Neural progenitor cell (in vitro differentiated cells): ENCODE measurements around the gene PARP11. TPM values are rescaled to one million over a fixed set of nuclear protein-coding genes. Genes with fewer than 3 reads are reported as not detected.
A peak's percentile ranks its signal among the peaks of the same experiment; 100 is the strongest.

Experiments
- DNase-seq: peaks from one replicate; pipeline ENCODE4 v3.0.0-alpha.2; 2016; ENCODE audit warnings: low spot score
- H2AFZ ChIP-seq: fragments of 200-600 bp; sonication (generic); replicated peaks from 2 replicates; pipeline ENCODE4 v1.6.1; 2016; ENCODE audit warnings: antibody characterized with exemption
- H3F3A ChIP-seq: fragments of 200-600 bp; sonication (generic); 2 replicates; pipeline ENCODE4 v1.6.1; 2016; ENCODE audit warnings: antibody characterized with exemption, low read depth
- H3K27ac ChIP-seq: fragments of 200-600 bp; sonication (generic); 2 replicates; pipeline ENCODE4 v1.5.1; 2016; ENCODE audit warnings: mild to moderate bottlenecking
- H3K27me3 ChIP-seq: fragments of 200-600 bp; sonication (generic); 2 replicates; pipeline ENCODE4 v1.6.1; 2016; ENCODE audit warnings: mild to moderate bottlenecking, moderate library complexity
- H3K36me3 ChIP-seq: fragments of 200-600 bp; sonication (generic); 2 replicates; pipeline ENCODE4 v1.5.1; 2016
- H3K4me1 ChIP-seq: fragments of 200-600 bp; sonication (generic); 2 replicates; pipeline ENCODE4 v1.6.1; 2016; ENCODE audit warnings: mixed run types
- H3K4me2 ChIP-seq: fragments of 200-600 bp; sonication (generic); 2 replicates; pipeline ENCODE4 v1.6.1; 2016
- H3K4me3 ChIP-seq: fragments of 200-600 bp; sonication (generic); 2 replicates; pipeline ENCODE4 v1.5.1; 2016
- H3K79me2 ChIP-seq: fragments of 200-600 bp; sonication (generic); 2 replicates; pipeline ENCODE4 v1.6.1; 2016; ENCODE audit warnings: low read depth
- H3K9ac ChIP-seq: fragments of 200-600 bp; sonication (generic); 2 replicates; pipeline ENCODE4 v1.6.1; 2016
- H3K9me3 ChIP-seq: fragments of 200-600 bp; sonication (generic); 2 replicates; pipeline ENCODE4 v1.5.1; 2016; ENCODE audit warnings: low read depth
- H4K20me1 ChIP-seq: fragments of 200-600 bp; sonication (generic); 2 replicates; pipeline ENCODE4 v1.6.1; 2016; ENCODE audit warnings: low read depth
- H3K27ac Mint-ChIP-seq: 3 replicates; pipeline ENCODE4 v1.8.0; 2021; ENCODE audit warnings: mixed read lengths
- H3K27me3 Mint-ChIP-seq: 2 replicates; pipeline ENCODE4 v1.8.0; 2022; ENCODE audit warnings: low read depth, mild to moderate bottlenecking, inconsistent platforms, moderate library complexity, mixed read lengths; ENCODE audit not compliant: insufficient read depth
- H3K36me3 Mint-ChIP-seq: 3 replicates; pipeline ENCODE4 v1.8.0; 2021; ENCODE audit warnings: mixed read lengths
- H3K4me1 Mint-ChIP-seq: 3 replicates; pipeline ENCODE4 v1.8.0; 2021; ENCODE audit warnings: mixed read lengths
- H3K4me3 Mint-ChIP-seq: 3 replicates; pipeline ENCODE4 v1.8.0; 2021; ENCODE audit warnings: mild to moderate bottlenecking, moderate library complexity, mixed read lengths
- H3K9me3 Mint-ChIP-seq: 3 replicates; pipeline ENCODE4 v1.8.0; 2020; ENCODE audit warnings: mixed read lengths
- EZH2 ChIP-seq: fragments of 200-600 bp; sonication (generic); IDR thresholded peaks from 2 replicates; pipeline ENCODE4 v1.6.1; 2017; ENCODE audit warnings: antibody characterized with exemption, mild to moderate bottlenecking, moderate library complexity
- EZH2phosphoT487 ChIP-seq: fragments of 200-600 bp; sonication (generic); IDR thresholded peaks from 2 replicates; pipeline ENCODE4 v1.6.1; 2017; ENCODE audit warnings: antibody characterized with exemption
- total RNA-seq: library from RNA; depleted of rRNA; stranded (reverse); fragments of >200 nt; gene quantifications from 2 replicates; pipeline ENCODE4 v1.2.3, GENCODE V29; 2015; ENCODE audit warnings: low replicate concordance
- TF ChIP-seq, protein P1 (sequence below): fragments of 200-600 bp; sonication (generic); IDR thresholded peaks from 2 replicates; pipeline ENCODE4 v1.5.1; 2017; ENCODE audit warnings: antibody characterized with exemption, mild to moderate bottlenecking

The PARP11 gene
- total RNA-seq, 1 donor from 2014 or later = 12.2 TPM

DNA sequence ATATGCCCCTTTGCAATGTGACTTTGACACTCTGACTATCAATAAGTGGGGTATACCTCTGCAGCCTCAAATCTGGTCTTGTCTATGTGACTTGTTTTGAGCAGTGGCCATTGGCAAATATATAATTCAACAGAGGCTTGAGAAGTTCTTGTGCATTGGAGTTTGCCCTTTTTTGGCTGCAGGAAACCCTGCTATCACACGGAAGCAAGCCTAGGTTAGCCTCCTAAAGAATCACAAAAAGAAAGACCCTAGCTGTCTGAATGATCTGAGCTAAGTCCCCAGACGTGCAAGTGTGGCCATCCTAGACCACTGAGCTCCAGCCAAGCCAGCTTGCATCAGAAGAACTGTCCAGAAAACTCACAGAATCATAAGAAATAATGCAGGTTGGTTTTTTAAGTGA is 31.8 kb upstream of the PARP11 start:
- Histone ChIP-seq H3F3A (no peaks in the 10 kb centered on the region), H3K36me3 (no peaks in the 10 kb centered on the region), H3K9me3 (no peaks in the 10 kb centered on the region), H3K27ac (no peak overlapping the region), H3K4me2 (no peak overlapping the region), H3K4me1 (no peaks in the 10 kb centered on the region), H3K4me3 (no peak overlapping the region), H2AFZ (no peak overlapping the region), H3K79me2 (no peaks in the 10 kb centered on the region), H4K20me1 (no peaks in the 10 kb centered on the region), H3K9ac (no peak overlapping the region), H3K27me3 (no peaks in the 10 kb centered on the region)
- no peak overlapping the region for H3K4me3 Mint-ChIP-seq
- no peak for DNase-seq
- TF ChIP-seq, protein P1, sequence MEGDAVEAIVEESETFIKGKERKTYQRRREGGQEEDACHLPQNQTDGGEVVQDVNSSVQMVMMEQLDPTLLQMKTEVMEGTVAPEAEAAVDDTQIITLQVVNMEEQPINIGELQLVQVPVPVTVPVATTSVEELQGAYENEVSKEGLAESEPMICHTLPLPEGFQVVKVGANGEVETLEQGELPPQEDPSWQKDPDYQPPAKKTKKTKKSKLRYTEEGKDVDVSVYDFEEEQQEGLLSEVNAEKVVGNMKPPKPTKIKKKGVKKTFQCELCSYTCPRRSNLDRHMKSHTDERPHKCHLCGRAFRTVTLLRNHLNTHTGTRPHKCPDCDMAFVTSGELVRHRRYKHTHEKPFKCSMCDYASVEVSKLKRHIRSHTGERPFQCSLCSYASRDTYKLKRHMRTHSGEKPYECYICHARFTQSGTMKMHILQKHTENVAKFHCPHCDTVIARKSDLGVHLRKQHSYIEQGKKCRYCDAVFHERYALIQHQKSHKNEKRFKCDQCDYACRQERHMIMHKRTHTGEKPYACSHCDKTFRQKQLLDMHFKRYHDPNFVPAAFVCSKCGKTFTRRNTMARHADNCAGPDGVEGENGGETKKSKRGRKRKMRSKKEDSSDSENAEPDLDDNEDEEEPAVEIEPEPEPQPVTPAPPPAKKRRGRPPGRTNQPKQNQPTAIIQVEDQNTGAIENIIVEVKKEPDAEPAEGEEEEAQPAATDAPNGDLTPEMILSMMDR = no peak
- H3K4me1 Mint-ChIP-seq = no peaks in the 10 kb centered on the region
- H3K27me3 Mint-ChIP-seq = no peaks in the 10 kb centered on the region
- H3K9me3 Mint-ChIP-seq = peaks cover 6% of the 10 kb centered on the region
- H3K36me3 Mint-ChIP-seq = peaks cover 2% of the 10 kb centered on the region
- no peak overlapping the region for H3K27ac Mint-ChIP-seq

DNA sequence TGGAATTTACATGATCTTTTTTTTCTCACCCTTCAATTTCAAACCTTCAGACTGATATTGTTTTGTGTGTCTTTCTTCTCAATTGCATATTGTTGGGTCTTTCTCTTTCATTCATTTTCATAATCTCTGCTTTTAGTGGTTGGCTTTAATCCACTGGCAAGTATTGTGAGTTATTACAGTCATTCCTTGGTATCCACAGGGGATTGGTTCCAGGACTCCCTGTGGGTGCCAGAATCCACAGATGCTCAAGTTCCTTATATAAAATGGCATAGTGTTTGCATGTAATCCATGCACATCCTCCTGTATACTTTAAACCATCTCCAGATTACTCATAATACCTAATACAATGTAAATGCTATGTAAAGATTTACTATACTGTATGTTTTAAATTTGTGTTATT is 29.7 kb upstream of the PARP11 start:
- Mint-ChIP-seq H3K4me3 (no peak overlapping the region), H3K9me3 (no peaks in the 10 kb centered on the region)
- no peak overlapping the region for H3K4me2 ChIP-seq

DNA sequence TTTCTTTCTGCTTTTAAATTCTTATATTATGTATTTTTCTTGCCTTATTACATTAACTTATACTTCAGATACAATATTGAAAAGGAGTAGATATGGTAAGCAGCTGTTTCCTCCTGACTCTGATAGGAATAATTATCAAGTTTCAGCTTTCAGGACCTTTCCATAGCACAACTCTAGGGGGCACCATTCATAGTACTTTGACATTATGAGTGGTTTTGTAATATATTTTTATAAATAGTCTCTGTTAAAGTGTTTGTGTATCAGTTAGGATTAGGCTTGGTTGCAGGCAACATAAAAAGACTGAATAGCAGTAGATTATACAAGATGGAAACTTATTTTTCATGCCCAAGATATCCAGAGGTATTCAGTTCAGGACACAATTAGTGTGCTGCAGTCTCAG is 27.9 kb upstream of the PARP11 start:
- Histone ChIP-seq H3K79me2 (no peaks in the 10 kb centered on the region), H3K9me3 (no peaks in the 10 kb centered on the region), H3K4me3 (no peak overlapping the region), H3K4me2 (no peak overlapping the region), H3K4me1 (peaks cover 18% of the 10 kb centered on the region), H3K9ac (no peak overlapping the region), H4K20me1 (no peaks in the 10 kb centered on the region), H3K27ac (no peak overlapping the region), H2AFZ (no peak overlapping the region), H3F3A (peaks cover 13% of the 10 kb centered on the region), H3K27me3 (no peaks in the 10 kb centered on the region), H3K36me3 (no peaks in the 10 kb centered on the region)
- H3K4me3 Mint-ChIP-seq = no peak overlapping the region
- peaks cover 27% of the 10 kb centered on the region for H3K4me1 Mint-ChIP-seq
- H3K27me3 Mint-ChIP-seq = no peaks in the 10 kb centered on the region
- no peak for TF ChIP-seq EZH2phosphoT487
- TF ChIP-seq, protein P1 = peak; percentile 40
- no peak for DNase-seq
- no peaks in the 10 kb centered on the region for H3K9me3 Mint-ChIP-seq
- H3K27ac Mint-ChIP-seq = no peak overlapping the region
- H3K36me3 Mint-ChIP-seq = no peaks in the 10 kb centered on the region

More for the DNA sequence above, 29.7 kb upstream of the PARP11 start:
- H3K27me3 Mint-ChIP-seq = no peaks in the 10 kb centered on the region
- peaks cover 10% of the 10 kb centered on the region for H3K4me1 Mint-ChIP-seq
- DNase-seq = no peak
- no peaks in the 10 kb centered on the region for H3K36me3 Mint-ChIP-seq
- no peak overlapping the region for H3K27ac Mint-ChIP-seq
- TF ChIP-seq EZH2 (no peak), EZH2phosphoT487 (no peak)
- TF ChIP-seq, protein P1 = no peak
- no peaks in the 10 kb centered on the region for H3K27me3 ChIP-seq
- H3K27ac ChIP-seq = no peak overlapping the region
- no peaks in the 10 kb centered on the region for H3K79me2 ChIP-seq
- no peaks in the 10 kb centered on the region for H3K9me3 ChIP-seq
- no peak overlapping the region for H3K9ac ChIP-seq
- H3F3A ChIP-seq = no peaks in the 10 kb centered on the region
- no peak overlapping the region for H2AFZ ChIP-seq
- peaks cover under 1% of the 10 kb centered on the region for H3K4me1 ChIP-seq
- no peaks in the 10 kb centered on the region for H4K20me1 ChIP-seq
- no peak overlapping the region for H3K4me3 ChIP-seq
- no peaks in the 10 kb centered on the region for H3K36me3 ChIP-seq

DNA sequence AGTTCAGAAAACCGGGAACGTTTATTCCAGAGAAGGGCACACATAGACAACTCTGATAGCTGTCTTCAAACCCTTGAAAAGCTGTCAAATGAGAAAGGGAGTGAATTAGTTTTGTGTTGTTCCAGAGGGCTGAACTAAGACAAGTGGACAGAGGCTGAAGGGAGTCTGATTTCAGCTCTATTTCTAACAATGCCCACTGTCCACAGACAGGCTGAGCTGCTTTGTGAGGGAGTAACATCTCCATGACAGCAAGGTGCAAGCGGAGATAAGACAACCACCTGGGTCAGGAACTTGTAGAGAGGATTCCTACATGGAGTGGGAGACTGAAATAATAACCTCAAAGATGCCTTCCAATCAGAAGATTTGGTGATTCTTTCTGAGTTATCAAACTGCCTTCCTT is 25.6 kb upstream of the PARP11 start:
- Histone ChIP-seq H3K4me3 (no peak overlapping the region), H3K36me3 (no peaks in the 10 kb centered on the region), H4K20me1 (no peaks in the 10 kb centered on the region), H3K9ac (no peak overlapping the region), H3K9me3 (no peaks in the 10 kb centered on the region), H3K27ac (no peak overlapping the region), H3K4me2 (no peak overlapping the region), H3K79me2 (no peaks in the 10 kb centered on the region), H3K27me3 (no peaks in the 10 kb centered on the region), H2AFZ (no peak overlapping the region), H3K4me1 (peaks cover 20% of the 10 kb centered on the region), H3F3A (peaks cover 13% of the 10 kb centered on the region)
- H3K4me1 Mint-ChIP-seq = peaks cover 27% of the 10 kb centered on the region
- peak overlapping the region; percentile 21 for H3K27ac Mint-ChIP-seq
- no peak overlapping the region for H3K4me3 Mint-ChIP-seq
- H3K27me3 Mint-ChIP-seq = no peaks in the 10 kb centered on the region
- DNase-seq = no peak
- TF ChIP-seq EZH2phosphoT487 (no peak), EZH2 (no peak)
- TF ChIP-seq, protein P1 = no peak
- H3K36me3 Mint-ChIP-seq = no peaks in the 10 kb centered on the region
- H3K9me3 Mint-ChIP-seq = no peaks in the 10 kb centered on the region
